SK-N-SH treated with all-trans-retinoic acid at 6 μM for 48 hours (cell line): Measurements from ENCODE around the gene HDAC11.

ENCODE experiments used
- ESRRG ChIP-seq: fragments of 250-450 bp; sonication (Bioruptor Pico); IDR thresholded peaks from 2 replicates; pipeline ENCODE4 v1.6.1; 2021; ENCODE audit warnings: mild to moderate bottlenecking
- ZFP30 ChIP-seq: fragments of 450-650 bp; formaldehyde crosslinking; IDR thresholded peaks from 2 replicates; pipeline ENCODE4 v1.5.0; 2022; ENCODE audit warnings: mild to moderate bottlenecking, moderate library complexity
- TF ChIP-seq, protein P1 (sequence below): fragments of 250-450 bp; sonication (Bioruptor Pico); IDR thresholded peaks from 2 replicates; pipeline ENCODE4 v1.8.0; 2021; ENCODE audit warnings: low read depth, mild to moderate bottlenecking, moderate library complexity, borderline replicate concordance
- TF ChIP-seq, protein P2 (sequence below): fragments of 250-450 bp; sonication (Bioruptor Pico); IDR thresholded peaks from 2 replicates; pipeline ENCODE4 v1.8.0; 2020; ENCODE audit warnings: mild to moderate bottlenecking, moderate library complexity, borderline replicate concordance

DNA sequence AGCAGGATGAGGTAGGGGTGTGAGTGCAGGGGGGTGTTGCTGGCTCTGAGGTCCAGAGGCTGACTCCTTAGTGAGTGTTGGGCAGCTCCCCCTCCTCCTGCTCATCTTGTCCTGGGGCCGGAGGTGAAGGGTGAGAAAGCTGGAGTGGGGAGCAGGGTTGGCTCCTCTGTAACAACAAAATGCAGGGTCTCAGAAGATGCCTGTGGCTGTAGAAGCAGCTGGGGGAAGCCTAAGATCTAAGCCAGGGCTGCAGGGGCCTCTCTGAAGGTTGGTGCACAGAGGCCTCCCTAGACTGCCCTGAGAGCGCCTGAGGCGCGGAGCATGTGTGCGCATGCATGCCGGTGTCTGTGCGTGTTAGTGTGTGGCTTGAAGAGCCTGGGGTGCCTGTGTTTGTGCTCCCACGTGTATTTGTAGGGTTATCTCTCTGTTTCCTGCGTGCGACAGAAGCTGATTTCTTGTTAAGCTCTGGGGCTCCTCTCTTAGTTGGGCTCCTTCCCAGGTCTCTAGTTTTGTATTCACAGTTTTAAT, 5.3 kb upstream of the HDAC11 start:
- TF ChIP-seq, protein P1, sequence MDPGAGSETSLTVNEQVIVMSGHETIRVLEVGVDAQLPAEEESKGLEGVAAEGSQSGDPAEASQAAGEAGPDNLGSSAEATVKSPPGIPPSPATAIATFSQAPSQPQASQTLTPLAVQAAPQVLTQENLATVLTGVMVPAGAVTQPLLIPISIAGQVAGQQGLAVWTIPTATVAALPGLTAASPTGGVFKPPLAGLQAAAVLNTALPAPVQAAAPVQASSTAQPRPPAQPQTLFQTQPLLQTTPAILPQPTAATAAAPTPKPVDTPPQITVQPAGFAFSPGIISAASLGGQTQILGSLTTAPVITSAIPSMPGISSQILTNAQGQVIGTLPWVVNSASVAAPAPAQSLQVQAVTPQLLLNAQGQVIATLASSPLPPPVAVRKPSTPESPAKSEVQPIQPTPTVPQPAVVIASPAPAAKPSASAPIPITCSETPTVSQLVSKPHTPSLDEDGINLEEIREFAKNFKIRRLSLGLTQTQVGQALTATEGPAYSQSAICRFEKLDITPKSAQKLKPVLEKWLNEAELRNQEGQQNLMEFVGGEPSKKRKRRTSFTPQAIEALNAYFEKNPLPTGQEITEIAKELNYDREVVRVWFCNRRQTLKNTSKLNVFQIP (CRISPR knock-in tag), result no peak
- TF ChIP-seq, protein P2, sequence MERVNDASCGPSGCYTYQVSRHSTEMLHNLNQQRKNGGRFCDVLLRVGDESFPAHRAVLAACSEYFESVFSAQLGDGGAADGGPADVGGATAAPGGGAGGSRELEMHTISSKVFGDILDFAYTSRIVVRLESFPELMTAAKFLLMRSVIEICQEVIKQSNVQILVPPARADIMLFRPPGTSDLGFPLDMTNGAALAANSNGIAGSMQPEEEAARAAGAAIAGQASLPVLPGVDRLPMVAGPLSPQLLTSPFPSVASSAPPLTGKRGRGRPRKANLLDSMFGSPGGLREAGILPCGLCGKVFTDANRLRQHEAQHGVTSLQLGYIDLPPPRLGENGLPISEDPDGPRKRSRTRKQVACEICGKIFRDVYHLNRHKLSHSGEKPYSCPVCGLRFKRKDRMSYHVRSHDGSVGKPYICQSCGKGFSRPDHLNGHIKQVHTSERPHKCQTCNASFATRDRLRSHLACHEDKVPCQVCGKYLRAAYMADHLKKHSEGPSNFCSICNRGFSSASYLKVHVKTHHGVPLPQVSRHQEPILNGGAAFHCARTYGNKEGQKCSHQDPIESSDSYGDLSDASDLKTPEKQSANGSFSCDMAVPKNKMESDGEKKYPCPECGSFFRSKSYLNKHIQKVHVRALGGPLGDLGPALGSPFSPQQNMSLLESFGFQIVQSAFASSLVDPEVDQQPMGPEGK, result no peak
- no peak for TF ChIP-seq ESRRG (CRISPR knock-in tag)
- no peak for TF ChIP-seq ZFP30 (CRISPR knock-in tag)
